K562 treated with DMSO at 1 percent for 12 hours (cell line): Measurements from ENCODE around the gene OR2G3. TPM values are rescaled to one million over a fixed set of nuclear protein-coding genes. Genes with fewer than 3 reads are reported as not detected.

Experiments
- total RNA-seq: library from RNA; unstranded; fragments of 300-600 nt; gene quantifications from 2 replicates; pipeline ENCODE4 v1.2.3, GENCODE V29; 2022; ENCODE audit not compliant: insufficient read depth

Gene OR2G3
- total RNA-seq, result not detected in 2 replicates

DNA sequence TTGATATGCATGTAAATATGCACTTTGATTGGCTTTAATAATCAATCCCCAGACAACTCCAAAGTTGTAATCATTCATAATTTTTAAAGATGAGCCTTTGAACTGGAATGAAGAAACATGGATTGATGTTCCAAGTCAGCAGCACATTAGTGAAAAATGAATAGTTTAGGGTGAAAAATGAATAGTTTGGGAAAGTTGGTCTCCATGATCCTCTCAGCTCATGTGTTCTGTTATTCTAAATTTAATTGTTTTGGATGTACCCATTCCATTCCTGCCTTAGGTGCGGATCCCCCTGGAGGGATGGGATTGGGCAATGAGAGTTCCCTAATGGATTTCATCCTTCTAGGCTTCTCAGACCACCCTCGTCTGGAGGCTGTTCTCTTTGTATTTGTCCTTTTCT is at the start of gene OR2G3:
OR2G3 (plus strand) TSS at position 301 of the 400 bp plus-strand sequence; CDS start at position 301, 0 bp downstream.

GRCh38 chr1:247588060-247588459 is 17.3 kb upstream of the OR2G3 start, which contains the start of gene OR2G2:
TSS of gene OR2G2 (plus strand) at chr1:247588360. CDS start at chr1:247588360, 0 bp downstream.

Other genes starting within 250 kb of the OR2G3 start
- not detected in 2 replicates for gene NLRP3, start 189.4 kb upstream of the OR2G3 start, total RNA-seq
- gene OR2B11, start 147.5 kb upstream of the OR2G3 start, total RNA-seq, result not detected in 2 replicates
- gene OR2C3, start 69.1 kb upstream of the OR2G3 start, total RNA-seq, result 0.11 TPM in 1 of 2 replicates, not detected in the other
- not detected in 2 replicates for gene GCSAML, start 56.5 kb upstream of the OR2G3 start, total RNA-seq
- gene OR2G2, start 17.2 kb upstream of the OR2G3 start, total RNA-seq, result not detected in 2 replicates
- gene OR13G1, start 74.2 kb downstream of the OR2G3 start, total RNA-seq, result not detected in 2 replicates
- not detected in 2 replicates for gene OR6F1, start 111.1 kb downstream of the OR2G3 start, total RNA-seq
- not detected in 2 replicates for gene OR14K1, start 133.0 kb downstream of the OR2G3 start, total RNA-seq
- not detected in 2 replicates for gene OR14A2, start 142.6 kb downstream of the OR2G3 start, total RNA-seq
- not detected in 2 replicates for gene OR1C1, start 155.0 kb downstream of the OR2G3 start, total RNA-seq
- gene OR14A16, start 218.5 kb downstream of the OR2G3 start, total RNA-seq, result not detected in 2 replicates
- not detected in 2 replicates for gene OR11L1, start 236.3 kb downstream of the OR2G3 start, total RNA-seq